HEK293 (cell line): Measurements from ENCODE around the gene KIF5A.
A peak's percentile ranks its signal among the peaks of the same experiment; 100 is the strongest.

Experiments
- CTCF ChIA-PET: fragments of 350-600 bp; formaldehyde crosslinking; extraction: SDS; loops from one replicate; lab custom pipeline; 2021; ENCODE audit warnings: antibody characterized with exemption; lab: Yijun Ruan, JAX
- POLR2A ChIA-PET: fragments of 300-600 bp; formaldehyde crosslinking; extraction: SDS; loops from one replicate; lab custom pipeline; 2020; ENCODE audit warnings: antibody characterized with exemption, inconsistent platforms; lab: Yijun Ruan, JAX
- H3K27ac ChIP-seq: fragments of 200-500 bp; sonication (Bioruptor generic); 2 replicates; pipeline ENCODE4 v1.5.1; 2014; ENCODE audit warnings: low read depth, low read length, control low read depth, inconsistent platforms; ENCODE audit errors: extremely low read depth
- H3K36me3 ChIP-seq, 2 experiments: fragments of 200-500 bp in 1 of 2; sonication (Bioruptor generic) in 1 of 2; 1 replicate in 1 of 2; 2 replicates in 1 of 2; pipeline ENCODE4 v1.5.1; 2014 to 2017; ENCODE audit warnings: inconsistent platforms in 2 of 2, low read length in 2 of 2; ENCODE audit not compliant: control insufficient read depth in 2 of 2, insufficient read depth in 1 of 2
- H3K4me1 ChIP-seq: fragments of 200-500 bp; sonication (Bioruptor generic); 2 replicates; pipeline ENCODE4 v1.5.1; 2014; ENCODE audit warnings: mild to moderate bottlenecking, low read length, inconsistent platforms; ENCODE audit not compliant: control insufficient read depth, insufficient read depth
- H3K4me3 ChIP-seq: 2 replicates; pipeline ENCODE4 v1.5.1; 2011; ENCODE audit warnings: low read depth, mild to moderate bottlenecking, control low read depth, low read length, moderate library complexity
- H3K9me3 ChIP-seq: fragments of 200-500 bp; sonication (Bioruptor generic); 2 replicates; pipeline ENCODE4 v1.5.1; 2014; ENCODE audit warnings: low read depth, low read length, inconsistent platforms; ENCODE audit not compliant: control insufficient read depth, insufficient read depth
- IKZF3 ChIP-seq: fragments of 450-650 bp; IDR thresholded peaks from 2 replicates; pipeline ENCODE4 v1.5.0; 2018; ENCODE audit warnings: missing biosample characterization, mild to moderate bottlenecking, missing genetic modification characterization, moderate library complexity
- KLF7 ChIP-seq: fragments of 450-650 bp; formaldehyde crosslinking; IDR thresholded peaks from 2 replicates; pipeline ENCODE4 v1.5.1; 2016; ENCODE audit warnings: missing biosample characterization, missing genetic modification characterization, borderline replicate concordance
- PATZ1 ChIP-seq: fragments of 450-650 bp; formaldehyde crosslinking; IDR thresholded peaks from 2 replicates; pipeline ENCODE4 v1.5.1; 2016; ENCODE audit warnings: missing biosample characterization, missing genetic modification characterization
- PRDM1 ChIP-seq: fragments of 450-650 bp; formaldehyde crosslinking; IDR thresholded peaks from 2 replicates; pipeline ENCODE4; 2016; ENCODE audit warnings: missing biosample characterization, missing genetic modification characterization
- PRDM10 ChIP-seq: fragments of 450-650 bp; formaldehyde crosslinking; IDR thresholded peaks from 2 replicates; pipeline ENCODE4 v1.5.1; 2016; ENCODE audit warnings: missing biosample characterization, missing genetic modification characterization
- SP3 ChIP-seq: fragments of 450-650 bp; formaldehyde crosslinking; IDR thresholded peaks from 2 replicates; pipeline ENCODE4 v1.5.1; 2016; ENCODE audit warnings: missing biosample characterization, missing genetic modification characterization
- ZBTB10 ChIP-seq: fragments of 450-650 bp; formaldehyde crosslinking; IDR thresholded peaks from 2 replicates; pipeline ENCODE4 v1.5.1; 2016; ENCODE audit warnings: missing biosample characterization, missing genetic modification characterization
- ZBTB49 ChIP-seq: fragments of 450-650 bp; formaldehyde crosslinking; IDR thresholded peaks from 2 replicates; pipeline ENCODE4 v1.5.1; 2016; ENCODE audit warnings: missing biosample characterization, missing genetic modification characterization, low read depth
- ZBTB7A ChIP-seq: fragments of 450-650 bp; formaldehyde crosslinking; IDR thresholded peaks from 2 replicates; pipeline ENCODE4 v1.5.1; 2016; ENCODE audit warnings: low read depth, missing biosample characterization, missing genetic modification characterization
- ZEB2 ChIP-seq: fragments of 450-650 bp; formaldehyde crosslinking; IDR thresholded peaks from 2 replicates; pipeline ENCODE4 v1.5.1; 2016; ENCODE audit warnings: missing biosample characterization, missing genetic modification characterization
- ZNF148 ChIP-seq: fragments of 450-650 bp; formaldehyde crosslinking; IDR thresholded peaks from 2 replicates; pipeline ENCODE4 v1.5.0; 2017; ENCODE audit warnings: missing biosample characterization, missing genetic modification characterization, borderline replicate concordance
- ZNF2 ChIP-seq: fragments of 450-650 bp; formaldehyde crosslinking; IDR thresholded peaks from 2 replicates; pipeline ENCODE4 v1.5.1; 2016; ENCODE audit warnings: missing biosample characterization, missing genetic modification characterization
- ZNF311 ChIP-seq: fragments of 450-650 bp; formaldehyde crosslinking; IDR thresholded peaks from 2 replicates; pipeline ENCODE4 v1.5.1; 2017; ENCODE audit warnings: missing biosample characterization, missing genetic modification characterization, borderline replicate concordance
- ZNF335 ChIP-seq: fragments of 450-650 bp; formaldehyde crosslinking; conservative IDR thresholded peaks from 2 replicates; pipeline ENCODE4 v1.5.1; 2016; ENCODE audit warnings: missing biosample characterization, missing genetic modification characterization
- ZNF48 ChIP-seq: fragments of 450-650 bp; formaldehyde crosslinking; IDR thresholded peaks from 2 replicates; pipeline ENCODE4 v1.5.1; 2016; ENCODE audit warnings: missing biosample characterization, missing genetic modification characterization
- ZNF843 ChIP-seq: fragments of 450-650 bp; formaldehyde crosslinking; IDR thresholded peaks from 2 replicates; pipeline ENCODE4 v1.5.1; 2016; ENCODE audit warnings: missing biosample characterization, missing genetic modification characterization
- ZSCAN16 ChIP-seq: fragments of 450-650 bp; formaldehyde crosslinking; IDR thresholded peaks from 2 replicates; pipeline ENCODE4 v1.5.1; 2016; ENCODE audit warnings: missing biosample characterization, missing genetic modification characterization

The KIF5A gene

GRCh38 chr12:57603815-57604453 lies 54.1 kb downstream of the KIF5A start (continued):
- no peak for TF ChIP-seq ZBTB49 (tag by site-specific recombination)
- TF ChIP-seq ZBTB10 = no peak
- no peak for TF ChIP-seq ZEB2 (tag by site-specific recombination)
- TF ChIP-seq ZNF2 (tag by site-specific recombination) = 0 out of 2 replicates have a peak, but pooled peaks have one; percentile 27
- TF ChIP-seq PRDM10 (tag by site-specific recombination) = peak; percentile 64
- TF ChIP-seq ZNF311 (tag by site-specific recombination) = no peak
- TF ChIP-seq ZNF48 (tag by site-specific recombination) = no peak
- TF ChIP-seq ZNF335 (tag by site-specific recombination) = peak; percentile 22; the same call in 1 of the 2 replicates
- no peak for TF ChIP-seq KLF7 (tag by site-specific recombination)
- peak; percentile 97 for TF ChIP-seq PRDM1
- peak; percentile 17 for TF ChIP-seq SP3 (tag by site-specific recombination)
- TF ChIP-seq, all 188 proteins: peak for 13

GRCh38 chr12:57604454-57604991 lies 54.7 kb downstream of the KIF5A start, which contains the start of gene DTX3:
Gene DTX3, plus strand, starts transcription at chr12:57604824. Its CDS starts 1,694 bp downstream, at chr12:57606518.
- POLR2A ChIA-PET = interaction anchor here (1.0 to 2.0 kb wide), 4 partner anchors 11 to 61 kb away, joined by 3 to 7 read pairs (median 3); partner anchors contain the start of gene DCTN2
- H3K36me3 ChIP-seq = peaks cover 0 to 55% of the 10 kb centered on the region in 2 experiments
- H3K9me3 ChIP-seq = no peaks in the 10 kb centered on the region
- peaks cover 8% of the 10 kb centered on the region; the same call in 1 of the 2 replicates for H3K4me1 ChIP-seq
- CTCF ChIA-PET = interaction anchor here (1.0 to 2.1 kb wide), 2 partner anchors 18 to 21 kb away, joined by 4 to 7 read pairs; no protein-coding TSS in a partner anchor
- H3K27ac ChIP-seq = peak within 1 kb of the TSS; percentile 62
- H3K4me3 ChIP-seq = peak within 1 kb of the TSS; percentile 52
- peak; percentile 61 for TF ChIP-seq IKZF3 (tag by site-specific recombination)
- peak; percentile 86 for TF ChIP-seq ZBTB7A (tag by site-specific recombination)
- no peak for TF ChIP-seq ZNF148 (tag by site-specific recombination)
- no peak for TF ChIP-seq ZSCAN16 (tag by site-specific recombination)
- peak; percentile 72 for TF ChIP-seq PATZ1 (tag by site-specific recombination)
- no peak for TF ChIP-seq ZNF843 (tag by site-specific recombination)
